Measurements from ENCODE around the gene TNFRSF19.

- TF ChIP-seq, protein P1, sequence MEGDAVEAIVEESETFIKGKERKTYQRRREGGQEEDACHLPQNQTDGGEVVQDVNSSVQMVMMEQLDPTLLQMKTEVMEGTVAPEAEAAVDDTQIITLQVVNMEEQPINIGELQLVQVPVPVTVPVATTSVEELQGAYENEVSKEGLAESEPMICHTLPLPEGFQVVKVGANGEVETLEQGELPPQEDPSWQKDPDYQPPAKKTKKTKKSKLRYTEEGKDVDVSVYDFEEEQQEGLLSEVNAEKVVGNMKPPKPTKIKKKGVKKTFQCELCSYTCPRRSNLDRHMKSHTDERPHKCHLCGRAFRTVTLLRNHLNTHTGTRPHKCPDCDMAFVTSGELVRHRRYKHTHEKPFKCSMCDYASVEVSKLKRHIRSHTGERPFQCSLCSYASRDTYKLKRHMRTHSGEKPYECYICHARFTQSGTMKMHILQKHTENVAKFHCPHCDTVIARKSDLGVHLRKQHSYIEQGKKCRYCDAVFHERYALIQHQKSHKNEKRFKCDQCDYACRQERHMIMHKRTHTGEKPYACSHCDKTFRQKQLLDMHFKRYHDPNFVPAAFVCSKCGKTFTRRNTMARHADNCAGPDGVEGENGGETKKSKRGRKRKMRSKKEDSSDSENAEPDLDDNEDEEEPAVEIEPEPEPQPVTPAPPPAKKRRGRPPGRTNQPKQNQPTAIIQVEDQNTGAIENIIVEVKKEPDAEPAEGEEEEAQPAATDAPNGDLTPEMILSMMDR (IDR thresholded peaks at IDR 0.05; ENCODE audit: poor library complexity) = no peak
- TF ChIP-seq EZH2 (IDR thresholded peaks at IDR 0.05; ENCODE audit: borderline replicate concordance) = no peak
- no peak for TF ChIP-seq EZH2phosphoT487 (IDR thresholded peaks at IDR 0.05; ENCODE audit: low read depth, severe bottlenecking, unreplicated experiment)
These were observed 29.1 kb downstream of the TNFRSF19 start for GRCh38 chr13:23599083-23599925.
